CD4-positive, alpha-beta T cell treated with Interleukin-10 for 1 hour (primary cell): ENCODE measurements around the gene DOCK3.
"Not testable (repeated sequence)": the region's sequence is repeated elsewhere in the genome, so short reads cannot be mapped to it uniquely, and the experiment has no call there.

ENCODE experiments used
- DNase-seq: peaks from one replicate; pipeline ENCODE4 v3.0.0-alpha.2; 2020

DOCK3 gene

DNA sequence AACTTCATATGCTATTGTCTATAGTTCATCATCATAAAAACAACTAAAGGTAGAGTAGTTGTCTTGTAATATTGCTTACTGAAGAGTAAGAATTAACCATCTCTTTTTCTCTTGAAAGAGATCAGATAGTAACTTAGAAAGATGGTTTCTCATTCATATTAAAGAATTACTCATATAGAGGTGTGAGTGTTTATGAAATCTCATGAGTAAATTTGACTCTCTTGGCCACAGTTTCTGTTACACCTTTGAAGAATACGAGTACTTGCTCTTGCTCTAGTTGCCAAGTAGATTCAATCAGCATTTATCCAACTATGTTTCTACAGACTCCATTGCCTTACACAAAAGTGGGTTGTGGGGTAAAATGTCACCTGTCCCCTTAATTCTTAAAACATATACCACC lies 463.0 kb downstream of the DOCK3 start:
- DNase-seq, result no peak

DNA sequence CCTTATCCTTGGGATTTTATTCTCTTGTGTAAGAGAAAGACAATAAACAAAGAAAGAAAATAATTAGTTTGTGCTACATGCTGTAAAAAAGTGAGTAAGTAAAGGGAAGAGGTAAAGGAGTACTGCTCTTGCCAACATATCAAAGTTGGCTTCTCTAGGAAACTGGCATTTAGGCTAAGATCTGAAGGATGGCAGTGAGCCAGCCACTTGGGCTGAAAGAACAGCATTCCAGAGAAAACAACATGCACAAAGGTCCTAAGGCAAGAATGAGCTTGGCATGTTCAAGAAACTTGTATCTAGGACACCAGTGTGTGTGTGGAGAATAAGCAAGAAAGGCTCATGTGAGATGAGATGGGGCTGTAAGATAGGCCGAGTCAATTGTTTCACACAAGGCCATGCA lies 464.9 kb downstream of the DOCK3 start:
- DNase-seq, result no peak

DNA sequence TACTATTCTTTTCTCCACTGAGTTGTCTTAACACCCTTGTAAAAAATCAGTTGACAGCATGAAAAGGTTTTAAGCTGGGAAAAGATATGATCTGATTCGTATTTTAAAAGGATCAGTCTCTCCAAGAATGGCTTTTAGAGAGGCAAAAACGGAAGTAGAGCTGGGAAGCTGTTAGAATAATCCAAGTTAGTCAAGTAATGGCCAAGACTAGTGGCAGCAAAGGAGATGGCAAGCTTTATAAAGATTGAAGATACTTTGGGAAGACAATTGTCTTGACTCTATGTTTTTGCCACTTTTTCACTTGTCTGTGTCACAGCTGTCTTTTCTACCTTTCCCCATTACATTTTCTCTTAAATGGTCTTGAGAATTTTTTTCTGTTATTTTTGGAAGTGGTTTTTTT lies 466.8 kb downstream of the DOCK3 start:
- DNase-seq, result no peak

DNA sequence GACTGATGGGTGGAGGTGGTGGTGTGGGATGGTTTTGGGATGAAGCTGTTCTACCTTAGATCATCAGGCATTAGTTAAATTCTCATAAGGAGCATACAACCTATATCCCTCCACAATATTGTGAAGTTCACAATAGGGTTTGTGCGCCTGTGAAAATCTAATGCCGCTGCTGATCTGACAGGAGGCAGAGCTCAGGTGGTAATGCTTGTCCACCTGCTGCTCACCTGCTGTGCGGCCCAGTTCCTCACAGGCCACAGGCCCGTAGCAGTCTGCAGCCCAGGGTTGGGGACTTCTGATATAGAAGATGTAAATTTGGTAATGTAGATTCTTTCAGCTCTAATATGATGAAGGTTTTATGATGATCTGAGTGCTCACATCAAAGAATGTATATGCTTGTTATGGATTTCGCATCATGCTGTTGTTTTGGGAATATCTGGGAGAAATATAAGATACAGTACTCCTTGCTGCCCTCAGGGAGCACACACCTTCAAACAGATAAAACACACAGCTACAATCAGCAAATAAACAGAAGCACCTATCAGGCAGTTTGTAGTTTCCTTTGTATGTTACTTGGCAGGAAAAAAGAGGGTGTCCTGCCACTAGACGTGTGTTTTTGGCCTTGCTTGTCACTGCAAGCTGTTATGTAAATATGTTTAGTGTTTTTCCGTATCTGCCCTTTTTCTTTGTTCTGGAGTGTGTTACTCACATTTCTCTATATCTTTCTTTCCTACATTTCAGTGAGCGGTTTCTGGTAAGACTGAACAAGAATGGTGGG lies 471.3 kb downstream of the DOCK3 start:
- DNase-seq, result no peak

GRCh38 chr3:51146781-51147180 lies 472.1 kb downstream of the DOCK3 start:
- DNase-seq, result no peak

DNA sequence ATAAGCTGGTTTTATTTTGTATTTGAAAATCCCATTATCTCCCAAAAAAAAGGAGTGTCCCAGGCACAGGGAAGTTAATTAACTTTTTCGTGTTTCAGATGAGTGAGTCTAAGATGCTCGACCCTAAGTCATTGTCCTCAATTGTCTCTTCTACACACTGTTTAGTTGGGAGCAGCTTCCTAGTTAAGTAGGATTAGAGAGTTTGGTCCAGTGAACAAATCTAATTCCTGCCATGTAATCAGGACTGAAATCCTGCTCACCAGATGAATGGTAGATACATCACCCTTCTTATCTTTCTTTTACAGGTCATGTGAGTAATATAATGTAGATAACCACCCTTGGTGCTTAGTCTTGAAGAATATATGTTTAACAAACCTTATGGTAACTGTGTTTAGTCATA lies 481.4 kb downstream of the DOCK3 start:
- DNase-seq, result no peak

DNA sequence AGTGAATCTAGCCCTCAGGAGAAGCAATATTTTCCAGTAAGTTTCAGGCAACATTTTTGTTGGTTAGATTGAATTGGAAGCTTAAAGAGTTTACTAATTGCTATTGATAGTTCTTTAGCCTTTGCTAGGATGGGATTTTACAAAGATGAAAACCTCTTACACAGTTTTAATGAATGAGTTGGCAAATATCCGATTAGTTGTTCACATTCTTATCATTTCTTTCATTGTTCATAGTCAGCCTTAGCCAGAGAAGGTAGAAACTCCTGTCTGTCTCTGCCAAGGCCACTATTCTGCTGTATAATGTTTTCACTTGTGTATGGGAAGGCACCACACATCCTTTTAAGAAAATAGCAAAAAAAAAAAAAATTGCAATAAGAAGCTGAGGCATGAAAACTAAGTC lies 488.3 kb downstream of the DOCK3 start:
- no peak for DNase-seq

DNA sequence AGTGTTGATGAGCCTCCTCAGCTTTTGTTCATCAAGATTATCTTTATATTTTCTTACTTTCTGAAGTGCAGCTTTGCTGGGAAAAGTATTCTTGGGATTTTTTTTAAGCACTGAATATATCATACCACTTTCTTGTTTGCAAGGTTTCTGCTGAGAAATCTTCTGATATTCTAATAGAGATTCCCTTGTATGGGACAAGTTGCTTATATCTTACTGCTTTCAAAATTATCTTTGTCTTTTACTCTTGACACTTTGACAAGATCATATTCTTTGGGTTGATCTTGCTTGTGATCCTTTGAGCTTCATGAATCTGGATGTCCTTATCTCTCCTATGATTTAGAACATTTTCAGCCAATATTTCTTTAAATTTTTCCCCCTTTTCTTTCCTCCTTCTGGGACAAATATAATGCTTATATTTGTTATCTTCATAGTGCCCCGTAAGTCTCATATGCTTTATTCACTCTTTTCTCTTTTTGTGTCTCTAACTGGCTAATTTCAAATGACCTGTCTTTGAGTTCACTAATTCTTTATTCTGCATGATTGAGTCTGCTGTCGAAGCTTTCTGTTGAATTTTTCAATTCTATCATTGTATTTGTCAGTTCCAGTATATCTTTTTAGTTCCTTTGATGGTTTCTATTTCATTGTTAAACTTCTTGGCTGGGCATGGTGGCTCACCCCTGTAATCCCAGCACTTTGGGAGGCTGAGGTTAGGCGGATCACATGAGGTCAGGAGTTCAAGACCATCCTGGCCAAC lies 499.0 kb downstream of the DOCK3 start:
- no peak for DNase-seq

DNA sequence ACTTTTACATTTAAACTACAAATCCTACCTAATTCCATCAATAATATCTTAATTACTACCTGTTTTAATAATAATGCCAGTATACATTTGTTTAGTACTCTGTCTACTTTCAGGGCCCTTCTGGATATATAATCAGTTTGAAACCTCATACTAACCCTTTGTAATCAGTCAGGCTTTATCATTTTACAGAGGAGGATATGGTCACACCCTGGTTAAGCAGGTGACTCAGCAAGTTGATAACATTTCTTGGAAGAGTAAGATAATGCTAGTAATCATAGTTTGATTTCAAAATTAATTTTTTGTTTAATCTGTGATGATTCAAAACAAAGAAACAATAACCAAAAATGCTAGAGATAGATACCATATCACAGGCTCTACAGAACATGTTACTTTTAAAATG lies 502.2 kb downstream of the DOCK3 start:
- DNase-seq, result no peak

DNA sequence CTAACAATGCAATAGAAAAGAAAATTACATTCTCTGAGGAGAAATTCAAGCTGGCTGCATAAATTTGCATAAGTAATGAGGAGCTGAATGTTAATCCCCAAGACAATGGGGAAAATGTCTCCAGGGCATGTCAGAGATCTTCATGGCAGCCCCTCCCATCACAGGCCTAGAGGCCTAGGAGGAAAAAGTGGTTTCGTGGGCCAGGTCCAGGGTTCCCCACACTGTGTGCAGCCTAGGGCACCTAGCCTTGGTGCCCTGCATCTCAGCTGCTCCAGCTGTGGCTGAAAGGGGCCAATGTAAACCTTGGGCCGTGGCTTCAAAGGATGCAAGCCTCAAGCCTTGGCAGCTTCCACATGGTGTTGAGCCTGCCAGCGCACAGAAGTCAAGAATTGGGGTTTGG lies 511.7 kb downstream of the DOCK3 start:
- DNase-seq, result not testable (repeated sequence)

- DNase-seq, result no peak
Observed at GRCh38 chr3:51190199-51190598, 515.5 kb downstream of the DOCK3 start.

DNA sequence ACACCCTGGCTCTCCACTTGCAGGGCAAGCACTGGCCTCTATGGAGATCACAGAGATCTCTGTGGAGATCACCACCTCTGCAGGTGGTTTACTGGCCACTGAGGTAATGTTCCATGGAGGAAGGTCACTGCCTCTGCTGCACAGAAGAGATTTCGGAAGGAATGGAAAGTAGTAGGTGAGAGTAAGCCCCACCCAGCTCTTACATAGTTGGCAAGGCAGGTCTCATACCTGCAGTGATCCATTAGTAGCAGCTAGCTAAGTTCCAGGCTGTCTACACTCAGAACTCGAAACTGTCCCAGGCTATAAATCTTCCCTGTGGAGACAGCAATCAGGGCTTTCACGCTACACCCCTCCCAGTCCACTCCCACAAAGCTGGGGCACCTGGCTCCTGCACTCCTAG lies 516.1 kb downstream of the DOCK3 start:
- no peak for DNase-seq

- no peak for DNase-seq
Observed at GRCh38 chr3:51191768-51192167, 517.0 kb downstream of the DOCK3 start.

DNA sequence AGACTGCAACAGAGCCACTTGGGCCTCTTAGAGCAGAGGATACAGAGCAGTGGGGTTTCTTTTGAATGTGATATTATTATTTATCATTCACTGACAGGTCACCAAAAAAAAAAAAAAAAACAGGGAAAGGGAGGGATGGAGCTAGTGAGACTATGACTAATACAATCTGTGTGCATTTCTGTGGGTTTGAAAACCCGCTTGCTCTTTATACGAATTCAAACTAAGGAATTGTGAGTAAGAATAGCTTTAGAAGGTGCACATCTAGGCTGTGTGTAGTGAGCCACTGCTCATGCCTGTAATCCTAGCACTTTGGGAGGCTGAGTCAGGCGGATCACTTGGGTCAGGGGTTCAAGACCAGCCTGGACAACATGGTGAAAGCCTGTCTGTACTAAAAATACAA lies 523.8 kb downstream of the DOCK3 start:
- DNase-seq, result no peak

DNA sequence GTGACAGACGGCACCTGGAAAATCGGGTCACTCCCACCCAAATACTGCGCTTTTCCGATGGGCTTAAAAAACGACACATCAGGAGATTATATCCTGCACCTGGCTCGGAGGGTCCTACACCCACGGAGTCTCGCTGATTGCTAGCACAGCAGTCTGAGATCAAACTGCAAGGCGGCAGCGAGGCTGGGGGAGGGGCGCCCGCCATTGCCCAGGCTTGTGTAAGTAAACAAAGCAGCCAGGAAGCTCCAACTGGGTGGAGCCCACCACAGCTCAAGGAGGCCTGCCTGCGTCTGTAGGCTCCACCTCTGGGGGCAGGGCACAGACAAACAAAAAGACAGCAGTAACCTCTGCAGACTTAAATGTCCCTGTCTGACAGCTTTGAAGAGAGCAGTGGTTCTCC lies 524.6 kb downstream of the DOCK3 start:
- not testable (repeated sequence) for DNase-seq

- no peak for DNase-seq
Observed at GRCh38 chr3:51216291-51216690, 541.6 kb downstream of the DOCK3 start.

DNA sequence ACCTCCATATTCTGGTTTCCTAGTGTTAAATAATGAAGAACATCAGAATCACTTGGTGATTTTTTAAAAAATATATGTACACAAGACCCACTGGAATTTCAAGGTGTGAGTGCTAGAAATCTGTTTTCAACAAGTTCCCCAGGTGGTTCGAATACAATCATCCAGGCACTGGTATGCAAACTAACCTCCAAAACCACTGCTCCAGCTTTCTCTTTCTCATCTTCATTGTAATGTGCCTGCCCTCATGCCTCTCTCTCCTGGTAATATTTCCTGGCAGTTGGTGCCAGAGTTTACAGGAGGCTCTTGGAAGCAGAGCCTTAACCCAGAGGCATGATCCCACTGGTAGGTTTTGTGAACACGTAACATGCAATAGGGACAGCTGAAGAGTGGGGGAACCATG lies 547.2 kb downstream of the DOCK3 start:
- no peak for DNase-seq

- no peak for DNase-seq
Observed at GRCh38 chr3:51224283-51224682, 549.6 kb downstream of the DOCK3 start.

- DNase-seq, result no peak
Observed at GRCh38 chr3:51224843-51225242, 550.1 kb downstream of the DOCK3 start.

- DNase-seq, result no peak
Observed at GRCh38 chr3:51242939-51243338, 568.2 kb downstream of the DOCK3 start.

DNA sequence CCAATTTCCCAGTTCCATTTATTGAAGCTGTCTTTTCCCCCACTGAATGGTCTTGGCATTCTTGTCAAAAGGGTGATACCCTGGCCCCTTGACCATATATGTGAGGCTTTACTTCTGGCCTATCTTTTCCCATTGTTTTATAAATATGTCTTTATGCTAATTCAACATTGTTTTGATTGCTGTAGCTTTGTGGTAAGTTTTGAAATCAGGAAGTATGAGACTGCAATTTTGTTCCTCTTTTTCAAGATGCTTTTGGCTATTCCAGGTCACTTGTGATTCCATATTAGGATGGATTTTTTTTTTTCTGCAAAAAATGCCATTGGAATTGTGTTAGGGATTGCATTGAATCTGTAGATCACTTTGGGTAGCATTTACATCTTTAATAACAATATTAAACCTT lies 569.2 kb downstream of the DOCK3 start:
- DNase-seq, result no peak

DNA sequence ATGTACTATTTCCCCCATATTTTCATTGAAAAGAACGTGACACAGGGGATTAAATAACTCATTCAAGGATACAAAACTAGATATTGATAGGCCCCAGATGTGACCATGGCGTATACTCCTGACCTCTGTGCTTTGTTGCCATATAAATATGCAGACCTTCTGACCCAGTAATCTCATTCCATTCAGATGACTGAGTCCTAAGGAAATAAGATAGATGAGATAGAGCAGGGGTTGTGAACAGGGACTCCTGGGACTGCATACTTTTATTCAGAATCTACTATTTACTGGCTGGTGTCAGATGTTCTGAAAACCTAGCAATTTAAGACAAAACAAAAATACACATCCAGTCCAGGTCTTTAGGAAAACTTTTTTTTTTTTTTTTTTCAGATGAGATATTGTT lies 571.1 kb downstream of the DOCK3 start:
- DNase-seq, result no peak

GRCh38 chr3:51257870-51258269 lies 583.1 kb downstream of the DOCK3 start:
- no peak for DNase-seq

GRCh38 chr3:51264166-51264565 lies 589.4 kb downstream of the DOCK3 start:
- not testable (repeated sequence) for DNase-seq

GRCh38 chr3:51268132-51268531 lies 593.4 kb downstream of the DOCK3 start:
- DNase-seq, result no peak
